Measurements from ENCODE around the gene ARID3C. TPM values are rescaled to one million over a fixed set of nuclear protein-coding genes. Genes with fewer than 3 reads are reported as not detected.

ARID3C gene
- total RNA-seq, 1 donor from 2014 or later: not detected

GRCh38 chr9:34650816-34651215 lies 21.9 kb upstream of the ARID3C start:
- Histone ChIP-seq H3K27me3 (ENCODE audit: low read depth) (no peaks in the 10 kb centered on the region), H3K4me3 (no peak overlapping the region), H3K27ac (peak overlapping the region; percentile 72), H3K4me1 (peaks cover 62% of the 10 kb centered on the region), H3K9me3 (no peaks in the 10 kb centered on the region), H3K36me3 (peaks cover 29% of the 10 kb centered on the region)
- TF ChIP-seq CTCF (IDR thresholded peaks at IDR 0.05): no peak
- ATAC-seq (no peak), DNase-seq (no peak)
- intact Hi-C loops (cut with DNase I): no loop called here

GRCh38 chr9:34648673-34649072 lies 19.8 kb upstream of the ARID3C start:
- ATAC-seq: no peak
- Histone ChIP-seq H3K4me1 (peaks cover 43% of the 10 kb centered on the region), H3K36me3 (peaks cover 29% of the 10 kb centered on the region), H3K27ac (no peak overlapping the region), H3K9me3 (no peaks in the 10 kb centered on the region), H3K27me3 (ENCODE audit: low read depth) (no peaks in the 10 kb centered on the region), H3K4me3 (no peak overlapping the region)
- no peak for TF ChIP-seq CTCF (IDR thresholded peaks at IDR 0.05)
- DNase-seq: no peak
- intact Hi-C loops (cut with DNase I): no loop called here

GRCh38 chr9:34647651-34648050 lies 18.8 kb upstream of the ARID3C start:
- Histone ChIP-seq H3K27ac (peak overlapping the region; percentile 91), H3K36me3 (peaks cover 29% of the 10 kb centered on the region), H3K4me3 (peak overlapping the region; percentile 92), H3K4me1 (peaks cover 35% of the 10 kb centered on the region), H3K27me3 (ENCODE audit: low read depth) (no peaks in the 10 kb centered on the region), H3K9me3 (no peaks in the 10 kb centered on the region)
- no peak for DNase-seq
- TF ChIP-seq CTCF (IDR thresholded peaks at IDR 0.05): no peak
- intact Hi-C loops (cut with DNase I): no loop called here
- ATAC-seq: no peak

- Histone ChIP-seq H3K9me3 (no peaks in the 10 kb centered on the region), H3K4me1 (peaks cover 29% of the 10 kb centered on the region), H3K4me3 (peak overlapping the region; percentile 92), H3K27me3 (ENCODE audit: low read depth) (no peaks in the 10 kb centered on the region), H3K27ac (peak overlapping the region; percentile 91), H3K36me3 (peaks cover 29% of the 10 kb centered on the region)
- ATAC-seq: peak in 1 of 2 donors; percentile 13
- intact Hi-C loops (cut with DNase I): no loop called here
- DNase-seq: no peak
- no peak for TF ChIP-seq CTCF (IDR thresholded peaks at IDR 0.05)
These were observed 18.2 kb upstream of the ARID3C start for GRCh38 chr9:34647084-34647403.

- peaks cover 29% of the 10 kb centered on the region for H3K36me3 ChIP-seq
- no peaks in the 10 kb centered on the region for H3K27me3 ChIP-seq (ENCODE audit: low read depth)
- ATAC-seq: peak; percentile 96 to 97
- peak within 1 kb of the TSS; percentile 91 for H3K27ac ChIP-seq
- peaks cover 25% of the 10 kb centered on the region for H3K4me1 ChIP-seq
- no peaks in the 10 kb centered on the region for H3K9me3 ChIP-seq
- intact Hi-C loops (cut with DNase I): no loop called here
- DNase-seq: peak; percentile 97
- TF ChIP-seq CTCF (IDR thresholded peaks at IDR 0.05): peak; percentile 52
- peak within 1 kb of the TSS; percentile 92 for H3K4me3 ChIP-seq
These were observed 17.6 kb upstream of the ARID3C start, which contains the start of gene GALT for GRCh38 chr9:34646211-34647083. GALT (plus strand) TSS chr9:34646675; CDS start chr9:34646705, 30 bp downstream.
